CD4-positive, alpha-beta T cell treated with Interleukin-6 for 4 hours (primary cell): ENCODE data around the gene FAM200B.

Source experiments
- DNase-seq: peaks from one replicate; pipeline ENCODE4 v3.0.0-alpha.2; 2020; ENCODE audit warnings: mixed read lengths

The FAM200B gene

DNA sequence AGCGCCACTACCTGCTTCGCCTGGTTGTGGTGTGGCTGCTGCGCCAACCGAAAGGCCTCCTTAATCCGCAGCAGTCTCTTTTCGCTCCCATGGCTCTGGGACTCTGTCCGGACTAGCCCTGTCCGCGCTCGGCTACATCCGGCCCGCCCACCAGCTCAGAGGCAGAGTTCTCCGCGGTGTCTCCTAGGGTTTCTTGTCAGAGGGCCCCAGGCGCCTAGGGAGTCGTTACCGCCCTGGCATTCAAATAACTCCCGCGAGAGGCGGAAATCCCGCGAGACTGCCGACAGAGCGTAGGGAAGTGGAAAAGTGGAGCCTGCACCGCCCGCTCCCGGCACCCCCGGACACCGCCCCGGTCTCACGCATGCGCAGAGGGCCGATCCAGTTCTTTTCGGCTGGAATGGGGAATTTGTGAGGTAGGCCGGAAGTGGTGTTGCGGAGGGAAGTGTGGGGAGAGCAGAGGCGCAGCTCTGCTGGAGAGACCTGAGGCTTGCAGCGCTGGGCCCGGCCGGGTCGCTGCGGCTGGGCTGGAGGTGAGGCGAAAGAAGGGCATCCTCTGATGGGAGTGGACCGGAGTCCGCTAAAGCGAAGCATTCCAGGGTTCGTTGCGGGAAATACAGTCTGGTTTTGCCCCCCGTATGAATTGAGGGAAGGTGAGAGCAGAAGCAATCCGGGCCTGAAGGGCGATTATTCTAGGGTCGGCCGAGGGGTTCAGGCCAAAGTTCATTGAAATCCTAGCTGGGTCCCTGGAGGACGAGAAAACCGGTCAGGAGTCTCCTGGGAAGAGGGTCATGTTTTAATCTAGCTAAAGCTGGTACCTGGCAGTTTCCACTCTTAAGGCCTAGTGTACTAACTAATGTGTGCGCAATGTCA lies at the start of gene FAM200B:
FAM200B (plus strand) TSS at position 456 of the 870 bp plus-strand sequence. CDS start 5,151 bp downstream, outside the sequence.
- peak; percentile 96 for DNase-seq

DNA sequence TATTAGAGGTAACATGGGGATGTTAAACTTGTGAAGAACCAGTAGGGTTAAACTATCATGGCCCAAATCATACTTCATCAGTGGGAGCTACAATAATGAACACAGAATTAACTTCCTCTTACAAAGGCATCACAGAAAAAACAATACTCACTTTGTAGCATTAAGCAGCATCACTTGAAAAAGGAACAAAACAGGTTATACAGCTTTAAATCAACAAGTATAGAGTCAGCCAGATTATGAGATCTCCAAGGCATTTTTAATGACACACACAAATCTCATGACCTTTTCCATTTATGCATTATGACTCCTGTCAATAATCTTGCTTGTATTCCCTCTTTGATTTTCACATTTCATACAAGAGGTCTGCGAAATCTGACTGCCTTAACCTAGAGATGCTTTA lies 44.8 kb upstream of the FAM200B start:
- DNase-seq = no peak

DNA sequence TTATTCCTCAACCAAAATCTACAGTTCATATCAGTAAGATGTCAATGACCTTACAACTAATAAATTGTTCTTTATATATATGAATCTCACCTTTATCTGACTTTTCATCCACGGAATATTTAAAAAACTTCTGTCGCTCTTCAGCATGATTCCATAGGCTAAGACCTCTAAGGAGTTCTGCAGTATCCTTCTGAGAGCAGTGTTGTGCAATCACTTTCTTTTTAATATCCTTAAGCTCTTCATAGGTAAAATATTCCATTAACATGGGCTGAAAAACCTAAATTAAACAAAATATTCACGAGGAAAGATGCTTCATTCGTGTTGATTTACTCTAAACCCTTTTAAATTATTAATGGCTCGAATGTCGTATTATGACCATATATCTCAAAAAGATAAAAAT lies 43.2 kb upstream of the FAM200B start:
- no peak for DNase-seq

DNA sequence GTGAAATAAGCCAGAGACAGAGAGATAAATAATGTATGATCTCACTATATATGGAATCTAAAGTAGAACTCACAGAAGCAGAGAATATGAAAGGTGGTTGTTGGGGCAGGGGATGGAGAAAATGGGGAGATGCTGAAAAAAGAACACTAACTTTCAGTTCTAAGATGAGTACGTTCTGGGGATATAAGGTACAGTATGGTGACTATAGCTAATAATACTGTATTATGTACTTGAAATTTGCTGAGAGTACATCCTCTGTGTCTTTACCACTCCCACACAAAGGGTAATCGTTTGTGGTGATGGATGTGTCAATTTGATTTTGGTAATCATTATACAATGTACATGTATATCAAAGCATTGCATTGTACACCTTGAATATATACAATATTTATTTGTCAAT lies 33.0 kb upstream of the FAM200B start:
- DNase-seq = no peak

DNA sequence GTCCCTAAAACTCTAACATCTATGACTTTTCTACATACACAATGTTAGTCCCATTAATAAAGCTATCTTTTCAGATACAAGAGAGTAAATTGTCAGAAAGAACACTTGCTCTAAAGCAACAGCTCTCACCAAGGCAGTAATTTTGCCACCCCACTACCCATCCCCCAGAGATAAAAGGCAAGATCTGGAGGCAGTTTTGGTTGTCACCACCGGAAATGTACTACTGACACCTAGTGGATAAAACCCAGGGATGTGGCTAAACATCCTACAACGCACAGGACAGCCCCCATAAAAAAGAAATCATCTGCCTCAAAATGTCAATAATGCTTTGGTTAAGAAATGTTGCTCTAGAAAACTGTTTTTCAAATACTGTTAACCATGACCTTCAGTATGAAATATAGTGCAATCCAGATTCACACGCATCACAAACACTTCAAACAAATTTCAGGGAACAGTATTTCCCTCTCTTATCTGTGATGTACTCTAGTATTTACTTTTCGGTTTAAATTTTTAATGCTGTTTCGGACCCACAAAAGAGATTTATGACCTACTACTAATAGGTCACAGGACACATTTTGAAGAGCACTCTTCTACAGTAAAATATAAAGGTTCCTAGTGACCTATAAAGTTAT lies 31.6 kb upstream of the FAM200B start:
- DNase-seq = peak; percentile 64

DNA sequence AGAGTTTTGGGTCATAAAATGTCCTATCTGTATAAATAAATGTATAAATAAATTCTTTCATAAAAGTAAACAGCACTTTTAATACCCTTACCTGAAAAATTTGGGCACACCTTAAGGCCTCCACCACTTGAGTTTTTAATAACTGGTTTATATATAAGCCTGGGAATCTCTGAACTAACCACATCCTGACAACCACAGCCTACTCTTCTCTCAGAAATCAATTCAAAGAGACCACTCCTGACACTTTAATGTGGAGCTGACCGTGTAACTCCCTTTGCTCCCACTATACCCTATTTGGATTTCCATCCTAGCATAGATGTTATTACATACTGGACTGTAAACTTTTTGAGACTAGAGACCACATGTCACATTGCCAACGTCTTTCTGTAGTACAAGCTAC lies 30.0 kb upstream of the FAM200B start:
- DNase-seq = no peak

DNA sequence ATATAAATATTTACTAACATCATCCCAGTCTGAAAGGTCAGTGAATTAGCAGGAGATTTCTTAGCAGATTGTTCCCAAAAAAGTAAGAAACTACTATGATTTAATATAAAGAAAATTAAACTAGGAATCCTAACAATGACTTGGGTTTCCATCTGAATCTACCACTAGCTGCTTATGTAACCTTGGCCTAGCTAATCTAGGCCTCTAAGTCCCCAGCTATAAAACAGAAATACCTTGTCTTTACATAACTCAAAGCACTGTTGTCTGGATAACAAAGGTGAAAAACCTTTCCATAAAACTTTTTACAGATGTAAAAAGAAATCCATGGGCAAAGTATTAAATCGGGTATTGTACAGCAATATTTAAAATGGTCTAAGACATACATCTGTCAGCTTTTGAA lies 29.4 kb upstream of the FAM200B start:
- DNase-seq = no peak

DNA sequence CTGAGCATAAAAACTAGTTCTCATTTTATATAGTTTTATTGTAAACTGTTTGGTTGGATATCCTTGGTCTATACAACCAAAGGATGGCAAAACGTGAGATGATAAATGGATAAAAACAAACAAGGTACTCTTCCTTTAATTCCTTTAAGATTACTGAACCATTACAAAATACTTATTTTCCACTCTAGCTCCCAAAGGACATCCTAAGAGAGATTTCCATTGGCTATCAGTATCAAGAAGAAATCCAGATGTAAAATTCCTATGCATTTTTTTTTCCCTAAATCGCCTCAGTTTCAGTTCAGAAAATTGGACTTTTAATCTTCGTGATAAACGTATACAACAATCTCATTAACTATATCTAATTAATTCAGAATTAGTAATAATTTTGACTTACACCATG lies 28.8 kb upstream of the FAM200B start:
- no peak for DNase-seq

DNA sequence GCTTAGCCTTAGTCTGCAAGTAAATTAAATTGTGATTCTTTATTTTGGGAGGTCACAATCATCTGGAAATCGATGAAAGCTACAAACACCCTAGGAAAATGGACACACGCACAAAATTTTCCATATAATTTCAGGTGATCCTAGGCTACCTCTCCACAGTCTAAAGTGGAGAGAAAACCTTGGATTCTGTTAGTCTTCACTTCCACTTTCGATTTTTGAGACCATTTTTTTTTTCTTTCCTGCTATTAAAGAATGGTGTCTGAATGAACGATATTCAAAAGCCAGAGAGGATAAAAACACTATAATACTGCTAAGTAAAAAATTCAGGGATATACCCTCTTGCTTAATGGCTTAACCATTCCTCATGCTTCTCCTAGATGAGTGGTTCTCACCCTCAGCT lies 28.2 kb upstream of the FAM200B start:
- DNase-seq = no peak

DNA sequence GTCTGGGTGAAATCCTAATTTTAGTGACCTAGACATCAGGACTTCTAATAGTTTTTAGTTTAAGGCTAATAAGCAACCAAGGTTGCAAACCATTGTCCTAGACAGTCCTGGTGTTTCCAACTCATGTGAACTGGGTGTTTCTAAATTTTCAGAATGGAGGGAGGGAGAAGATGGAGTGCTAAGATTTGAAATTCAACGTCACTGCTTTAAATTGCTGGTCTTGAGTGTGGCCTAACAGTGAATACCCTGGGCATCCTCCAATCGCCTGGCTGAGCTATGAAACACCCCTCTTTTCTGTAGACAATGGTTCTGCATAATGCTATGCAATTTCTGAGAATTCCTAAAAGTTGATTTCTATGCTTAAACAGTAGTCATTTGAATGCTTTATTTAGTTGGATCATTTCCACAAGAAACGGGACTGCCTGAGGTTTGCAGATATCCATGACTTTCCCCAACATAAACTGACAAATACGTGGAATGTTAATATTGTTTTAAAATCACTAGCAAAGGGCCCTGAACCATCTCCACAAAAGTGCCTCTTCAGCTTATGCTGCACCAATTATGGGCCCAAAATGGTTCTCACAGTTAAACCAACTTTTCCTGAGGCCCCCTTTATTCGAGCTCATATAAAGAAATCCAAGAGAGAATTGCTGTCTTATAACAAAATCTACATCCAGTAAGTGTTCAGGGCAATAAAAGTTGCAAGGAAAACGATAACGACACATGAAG lies 27.6 kb upstream of the FAM200B start:
- no peak for DNase-seq

DNA sequence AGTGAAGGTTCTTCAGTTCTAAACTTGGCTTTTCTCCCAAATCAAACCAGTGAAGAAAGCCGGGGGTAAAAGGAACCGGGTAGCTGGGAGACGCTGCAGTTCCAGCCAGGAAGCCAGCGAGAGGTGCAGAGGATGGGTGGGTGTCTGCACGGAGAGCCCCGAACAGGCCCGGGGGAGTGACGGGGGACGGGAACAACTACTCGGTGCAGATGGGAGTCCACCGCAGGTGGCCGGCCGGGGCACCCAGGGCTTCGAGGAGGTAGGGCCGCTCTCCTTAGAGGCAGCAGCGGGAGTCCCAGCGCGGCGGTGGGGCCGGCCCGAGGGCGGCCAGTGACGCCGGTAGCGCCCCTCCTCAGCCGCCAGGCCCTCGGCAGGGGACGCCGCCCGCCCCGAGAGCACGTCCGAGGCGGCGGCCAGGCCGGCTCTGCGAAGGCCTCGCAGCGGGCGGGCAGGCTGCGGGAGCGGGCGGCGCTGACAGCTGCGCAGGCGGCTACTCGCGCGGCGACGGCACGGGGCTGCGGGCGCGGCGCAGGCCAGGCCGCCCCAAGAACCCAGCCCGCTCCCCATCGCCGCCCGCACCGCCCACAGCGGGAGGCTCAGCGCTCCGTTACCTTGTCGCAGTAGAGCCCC lies 26.9 kb upstream of the FAM200B start:
- DNase-seq = peak; percentile 51

DNA sequence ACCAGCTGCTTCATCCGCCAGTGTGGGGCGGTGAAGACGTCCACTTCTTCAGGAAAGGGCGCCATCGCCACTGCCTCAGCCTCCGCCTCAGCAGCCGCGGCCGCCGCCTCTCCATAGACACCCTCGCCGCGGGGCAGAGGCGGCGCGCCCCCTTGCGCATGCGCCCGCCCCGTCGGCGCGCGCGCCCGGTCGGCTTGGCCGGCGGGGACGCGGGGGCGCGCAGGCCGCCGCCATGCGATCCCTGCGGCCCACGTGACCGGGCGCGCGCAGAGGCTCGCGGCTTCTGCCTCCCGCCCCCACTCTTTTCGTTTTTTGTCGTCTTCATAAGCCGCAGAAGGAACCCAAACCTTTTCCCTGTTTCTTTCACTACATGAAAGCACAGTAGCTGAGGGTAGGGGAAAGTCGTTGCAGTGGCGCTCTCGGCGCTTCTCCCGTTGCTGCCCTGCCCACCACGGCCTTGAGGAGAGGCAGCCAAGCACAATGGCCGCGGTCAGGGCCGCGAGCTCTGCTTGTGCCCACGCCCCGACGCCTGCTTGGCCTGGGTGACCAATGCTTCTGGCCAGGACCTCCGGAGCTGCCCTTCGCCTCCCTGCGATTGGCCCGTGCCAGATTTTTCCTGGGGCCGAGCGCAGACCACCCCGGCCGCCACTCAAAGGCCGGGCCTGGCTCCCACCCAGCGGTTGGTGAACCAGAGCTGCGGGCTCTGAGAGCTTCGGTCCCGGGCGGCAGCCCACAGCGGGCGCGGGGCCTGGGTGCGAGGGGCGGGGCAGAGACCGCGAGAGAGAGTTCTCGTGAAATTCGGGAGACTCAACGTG lies 26.2 kb upstream of the FAM200B start, which contains the start of gene FBXL5:
FBXL5 (minus strand) TSS at position 135 of the 815 bp plus-strand sequence; CDS start at position 65, 70 bp downstream.
- peak; percentile 84 for DNase-seq

DNA sequence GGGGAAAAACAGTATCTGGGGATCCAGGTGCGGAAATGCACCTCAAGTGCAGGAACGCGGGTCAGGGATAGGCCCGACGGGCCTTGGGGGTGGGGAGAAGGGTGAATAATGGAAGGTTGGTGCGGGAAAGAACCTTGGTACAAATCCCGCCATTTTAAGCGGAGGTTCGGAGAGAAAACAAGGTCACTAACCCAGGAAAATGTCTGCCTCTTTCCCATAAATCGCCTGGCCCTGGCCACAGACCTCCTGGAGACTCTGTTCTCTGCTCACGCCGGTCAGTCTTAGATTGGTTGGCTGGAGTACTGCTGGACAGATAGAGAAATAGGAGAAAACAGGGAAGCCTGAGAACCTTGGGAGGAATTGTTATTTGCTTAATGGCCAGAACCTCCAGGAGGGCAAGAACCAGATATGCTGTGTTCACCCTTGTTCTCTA lies 25.6 kb upstream of the FAM200B start:
- DNase-seq = no peak

DNA sequence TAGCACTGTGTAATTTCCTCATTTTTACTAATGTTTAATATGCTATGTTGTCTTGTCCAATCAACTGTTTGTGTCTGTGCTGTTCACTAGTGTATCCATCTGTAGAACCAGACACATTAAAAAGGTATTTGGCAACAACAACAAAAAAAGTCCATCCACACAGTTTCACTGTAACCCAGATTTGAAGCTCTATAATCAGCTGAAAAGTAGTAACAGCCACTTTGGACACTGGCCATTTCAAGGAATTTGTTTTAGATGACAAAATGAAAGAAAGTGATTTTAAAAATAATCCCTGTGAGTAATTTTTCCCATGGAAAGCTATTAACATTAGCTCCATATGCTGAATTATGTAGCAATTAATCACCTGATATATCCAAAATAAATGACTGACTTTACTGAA lies 24.3 kb upstream of the FAM200B start:
- DNase-seq = no peak

DNA sequence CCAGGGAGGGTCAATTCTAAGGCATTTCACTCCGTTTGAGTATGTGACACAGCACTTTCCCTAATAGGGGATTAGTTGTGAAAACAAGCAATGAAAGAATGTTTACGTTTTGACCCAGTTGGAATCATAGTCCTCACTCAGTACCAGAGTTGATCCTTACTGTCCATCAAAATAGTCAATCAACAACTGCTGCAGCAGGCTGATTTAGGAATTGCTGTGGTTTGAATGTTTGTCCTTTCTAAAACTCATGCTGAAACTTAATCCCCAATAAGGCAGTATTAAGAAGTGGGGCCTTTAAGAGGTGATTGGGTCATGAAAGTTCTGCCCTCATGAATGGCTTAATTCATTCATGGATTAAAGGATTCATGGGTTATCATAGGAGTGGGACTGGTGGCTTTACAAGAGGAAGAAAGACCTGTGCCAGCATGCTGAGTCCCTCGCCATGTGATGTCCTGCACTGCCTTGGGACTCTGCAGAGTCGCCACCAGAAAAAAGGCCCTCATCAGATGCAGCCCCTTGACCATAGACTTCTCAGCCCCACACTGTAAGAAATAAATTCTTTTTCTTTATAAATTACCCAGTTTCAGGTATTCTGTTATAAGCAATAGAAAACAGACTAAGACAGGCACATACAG lies 23.4 kb upstream of the FAM200B start:
- no peak for DNase-seq

DNA sequence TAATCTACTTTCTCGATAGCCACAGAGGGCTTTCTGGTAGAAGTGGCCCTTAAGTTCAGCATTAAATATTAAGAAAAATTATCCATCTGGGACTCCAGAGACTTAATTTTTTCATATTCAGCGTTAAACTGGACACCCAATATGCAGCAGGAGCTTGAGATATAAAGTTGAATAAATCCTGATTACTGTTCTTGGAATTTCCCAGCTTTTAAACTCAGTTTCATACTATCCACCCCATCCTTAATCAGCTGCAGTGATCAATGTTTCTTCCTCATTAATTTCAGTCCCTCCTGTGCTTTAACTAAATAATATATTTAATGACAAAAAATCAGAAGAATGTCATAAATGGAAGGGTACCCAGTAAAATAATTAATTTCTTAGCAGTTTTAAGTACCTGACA lies 22.8 kb upstream of the FAM200B start:
- no peak for DNase-seq

DNA sequence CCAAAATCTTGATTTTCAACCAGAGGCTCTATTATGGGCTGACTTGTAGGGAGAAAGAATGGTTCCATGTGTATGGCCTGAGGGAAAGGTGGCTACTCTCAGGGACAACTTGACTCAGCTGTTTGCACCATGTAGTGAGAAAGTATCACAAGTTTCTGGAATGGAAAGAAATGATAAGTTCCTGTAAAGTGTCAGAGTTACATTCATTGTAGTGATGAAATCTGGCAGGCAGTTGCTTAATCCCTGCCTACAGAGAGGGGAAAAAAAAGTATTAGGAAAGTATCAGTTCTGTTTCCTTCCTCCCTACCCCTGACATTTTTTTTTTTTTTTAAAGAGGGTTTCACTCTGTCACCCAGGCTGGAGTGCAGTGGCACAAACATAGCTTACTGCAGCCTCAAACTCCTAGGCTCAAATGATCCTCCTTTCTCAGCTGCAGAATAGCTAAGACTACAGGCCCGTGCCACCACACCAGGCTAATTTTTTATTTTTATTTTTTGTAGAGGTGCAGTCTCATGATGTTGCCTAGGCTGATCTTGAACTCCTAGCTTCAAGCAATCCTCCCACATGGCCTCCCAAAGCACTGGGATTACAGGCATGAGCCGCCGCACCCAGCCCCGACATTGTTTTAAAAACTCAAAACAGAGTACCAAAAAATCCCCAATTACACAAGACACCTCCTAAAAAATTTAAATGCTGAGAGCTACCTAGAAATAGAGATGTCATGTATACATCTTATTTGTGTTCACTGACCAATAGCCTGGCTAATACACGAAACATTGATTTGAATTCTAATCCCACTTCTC lies 21.7 kb upstream of the FAM200B start:
- DNase-seq = no peak

DNA sequence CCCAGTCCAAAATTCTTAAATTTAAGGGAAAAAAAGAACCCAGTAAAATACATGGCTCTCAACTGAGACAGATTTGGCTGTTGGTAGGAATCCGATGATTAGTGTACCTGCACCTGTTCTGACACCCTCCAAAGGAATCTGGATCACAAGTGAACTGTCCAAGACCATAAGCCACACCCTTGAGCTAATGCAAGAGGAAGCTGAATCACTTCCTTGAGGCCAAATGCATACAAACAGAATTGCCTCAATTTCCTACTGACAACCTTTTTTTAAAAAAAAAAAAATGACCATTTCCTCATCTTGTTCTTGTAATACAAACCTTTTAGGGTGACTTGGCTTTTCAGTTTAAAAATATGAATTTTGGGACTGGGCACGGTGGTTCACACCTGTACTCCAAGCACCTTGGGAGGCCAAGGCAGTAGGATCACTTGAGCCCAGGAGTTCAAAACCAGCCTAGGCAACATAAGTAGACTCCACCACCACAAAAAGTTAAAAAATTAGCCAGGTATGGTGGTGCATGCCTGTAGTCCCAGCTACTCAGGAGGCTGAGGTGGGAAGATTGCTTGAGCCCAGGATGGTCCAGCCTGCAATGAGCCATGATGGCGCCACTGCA lies 15.8 kb upstream of the FAM200B start:
- no peak for DNase-seq

DNA sequence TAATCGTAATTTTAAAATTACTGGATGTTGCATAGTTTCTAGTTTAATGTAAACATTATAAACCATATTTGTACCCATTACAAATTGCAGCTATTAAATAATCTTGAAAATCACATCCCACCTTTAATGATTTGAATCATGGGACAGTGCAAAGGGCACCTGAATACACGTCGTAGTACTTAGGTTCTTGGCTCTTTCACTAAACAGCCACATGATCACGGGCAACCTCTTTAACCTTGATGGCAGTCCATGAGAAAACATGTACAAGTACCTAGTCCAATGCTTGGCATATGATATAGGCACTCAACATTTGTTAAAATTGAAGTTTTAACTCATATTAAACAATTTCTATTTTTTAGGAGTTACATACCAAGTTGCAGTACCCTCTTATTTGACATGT lies 14.6 kb upstream of the FAM200B start:
- no peak for DNase-seq
